HG02642 (cell line): Measurements from ENCODE around the gene PWWP2B.

Experiments used
- ATAC-seq: cut with Tn5 transposase; IDR thresholded peaks from one replicate; pipeline ENCODE4 v1.9.1; 2021; ENCODE audit warnings: mild to moderate bottlenecking; ENCODE audit not compliant: unreplicated experiment, poor library complexity

The PWWP2B gene

DNA sequence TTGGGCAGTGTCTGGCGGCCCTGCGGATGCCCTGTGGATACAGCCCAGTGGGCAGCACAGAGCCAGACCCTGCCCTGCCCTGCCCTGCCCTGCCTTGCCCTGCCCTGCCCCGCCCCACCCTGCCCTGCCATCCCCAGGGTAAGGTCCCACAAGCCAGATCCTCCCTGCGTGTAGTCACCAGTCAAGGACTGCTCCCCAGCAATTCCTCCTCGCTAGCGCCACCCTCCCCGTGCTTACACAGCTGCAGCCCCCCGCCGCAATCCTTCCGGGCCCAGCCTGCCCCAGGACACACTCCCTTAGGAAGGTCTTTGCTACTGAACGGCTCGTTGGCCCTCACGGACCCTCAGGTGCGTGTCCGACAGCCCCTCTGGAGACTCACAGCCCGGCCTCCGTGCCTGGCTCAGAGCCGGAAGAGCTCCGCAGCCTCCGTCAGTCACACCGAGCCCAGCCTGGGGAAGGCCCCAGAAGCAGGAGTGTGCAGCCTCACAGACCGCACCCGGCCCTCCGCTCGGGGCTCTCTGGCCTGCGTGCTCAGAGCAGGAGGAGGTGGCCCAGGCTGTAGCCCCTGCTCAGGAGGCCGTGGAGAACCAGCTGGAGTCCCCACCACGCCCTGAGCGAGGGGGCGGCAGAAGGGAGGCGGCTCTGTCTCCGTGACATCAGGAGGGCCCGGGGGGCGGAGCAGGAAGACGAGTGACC is 68.3 kb downstream of the PWWP2B start:
- ATAC-seq = no peak

DNA sequence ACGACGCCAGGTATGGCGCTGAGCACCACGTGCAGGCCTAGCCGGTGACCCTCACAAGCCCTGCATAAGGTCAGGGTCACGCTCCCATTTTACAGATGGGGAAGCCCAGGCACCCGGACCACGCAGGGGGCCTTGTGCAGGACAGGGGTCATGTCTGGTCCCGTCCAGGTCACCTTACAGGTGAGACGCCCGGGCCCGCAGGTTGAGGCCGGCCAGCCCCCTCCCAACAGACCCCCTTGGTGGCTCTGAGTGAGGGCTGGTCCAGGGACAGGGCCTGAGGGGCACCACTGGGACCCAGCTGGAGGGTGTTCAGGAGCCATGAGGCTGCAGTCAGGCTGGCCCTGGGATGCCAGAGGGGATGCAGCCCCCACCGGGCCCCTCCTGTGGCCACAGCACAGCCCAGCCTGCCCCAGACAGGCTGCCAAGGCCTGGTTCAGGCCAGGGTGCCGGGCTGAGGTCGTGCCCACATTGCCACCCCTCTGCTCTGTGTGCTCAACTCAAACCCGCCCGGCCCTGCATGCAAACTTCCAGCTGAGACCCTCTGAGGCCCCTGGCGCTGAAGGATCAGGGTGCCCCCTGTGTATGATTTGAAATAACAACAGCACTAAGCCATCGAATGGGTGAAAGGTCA is 69.0 kb downstream of the PWWP2B start:
- no peak for ATAC-seq

DNA sequence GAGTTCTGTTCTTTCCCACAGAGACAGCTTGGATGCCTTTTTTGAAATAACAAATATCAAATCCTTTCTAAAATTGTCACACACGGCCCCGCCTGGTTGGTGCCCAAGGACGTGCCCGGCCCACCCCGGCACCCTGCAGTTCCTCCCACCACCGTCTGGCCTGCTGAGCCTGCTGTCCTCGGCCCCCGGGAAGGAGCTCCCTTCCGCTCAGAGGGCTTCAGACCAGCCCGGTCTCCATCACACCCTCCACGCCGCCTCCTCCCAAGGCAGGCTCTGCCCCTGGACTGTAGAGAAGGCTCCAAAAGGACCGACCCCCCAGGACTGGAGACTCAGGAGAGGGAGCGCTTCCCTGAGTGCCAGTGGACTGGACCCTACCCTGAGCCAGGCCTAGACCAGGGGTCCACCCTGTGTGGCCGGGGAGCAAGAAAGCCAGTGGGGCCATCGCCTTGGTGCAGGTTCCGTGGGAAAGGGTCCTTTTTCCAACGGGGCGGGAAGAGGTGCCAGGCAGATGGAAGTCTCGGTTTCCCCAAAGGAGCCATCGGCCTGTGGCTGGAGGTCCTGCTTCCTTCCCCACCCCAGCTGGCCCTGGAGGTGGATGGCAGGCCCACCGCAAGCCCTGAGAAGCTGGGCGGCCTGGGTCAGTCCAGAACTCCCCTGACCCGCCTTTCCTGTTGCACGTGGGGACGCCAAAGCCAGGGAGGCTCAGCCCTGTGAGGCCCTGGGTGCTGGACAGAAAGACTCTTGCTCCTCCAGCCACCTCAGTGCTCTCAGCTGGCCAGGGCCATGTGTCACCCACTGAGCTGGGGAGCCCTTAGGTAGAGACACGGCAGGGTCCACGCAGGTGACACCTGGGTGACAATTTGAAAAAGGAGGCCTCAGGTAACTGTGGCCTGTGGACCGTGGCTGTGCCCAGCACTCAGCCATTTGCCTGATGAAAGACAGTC is 69.8 kb downstream of the PWWP2B start:
- no peak for ATAC-seq
